ENCODE measurements around the gene HTR4. TPM values are rescaled to one million over a fixed set of nuclear protein-coding genes. Genes with fewer than 3 reads are reported as not detected.

The HTR4 gene
- total RNA-seq, 2 donors from 2014 or later, result not detected

DNA sequence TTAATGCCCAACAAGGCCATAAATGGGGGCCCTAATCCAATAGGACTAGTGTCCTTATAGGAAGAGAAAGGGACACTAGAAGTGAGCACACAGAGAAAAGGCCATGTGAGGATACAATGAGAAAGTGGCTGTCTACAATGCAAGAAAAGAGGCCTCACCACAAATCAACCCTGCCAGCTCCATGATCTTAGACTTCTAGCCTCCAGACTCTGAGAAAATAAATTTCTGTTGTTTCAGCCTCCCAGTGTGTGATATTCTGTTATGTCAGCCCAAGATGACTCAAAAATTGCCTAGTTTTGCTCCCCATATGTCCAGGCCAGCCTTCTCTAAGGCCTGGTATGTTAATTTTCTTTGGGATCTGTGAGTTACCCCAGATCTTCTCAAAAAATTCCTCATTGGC, 32.3 kb upstream of the HTR4 start:
- no peak for DNase-seq
- H3K4me1 ChIP-seq, result peaks cover 12% of the 10 kb centered on the region
- no peak overlapping the region for H3K4me3 ChIP-seq
- no peak overlapping the region for H3K27ac ChIP-seq
- intact Hi-C loops (cut with DNase I), result no loop called here
- H3K9me3 ChIP-seq, result no peaks in the 10 kb centered on the region
- no peaks in the 10 kb centered on the region for H3K36me3 ChIP-seq (replicated peaks in 1 of 2; ENCODE audit: insufficient read depth in 1 of 2, low read depth in 2 of 2)
- no peak for TF ChIP-seq POLR2A (IDR thresholded peaks at IDR 0.05)
- no peak for ATAC-seq
- H3K27me3 ChIP-seq, result no peaks in the 10 kb centered on the region

DNA sequence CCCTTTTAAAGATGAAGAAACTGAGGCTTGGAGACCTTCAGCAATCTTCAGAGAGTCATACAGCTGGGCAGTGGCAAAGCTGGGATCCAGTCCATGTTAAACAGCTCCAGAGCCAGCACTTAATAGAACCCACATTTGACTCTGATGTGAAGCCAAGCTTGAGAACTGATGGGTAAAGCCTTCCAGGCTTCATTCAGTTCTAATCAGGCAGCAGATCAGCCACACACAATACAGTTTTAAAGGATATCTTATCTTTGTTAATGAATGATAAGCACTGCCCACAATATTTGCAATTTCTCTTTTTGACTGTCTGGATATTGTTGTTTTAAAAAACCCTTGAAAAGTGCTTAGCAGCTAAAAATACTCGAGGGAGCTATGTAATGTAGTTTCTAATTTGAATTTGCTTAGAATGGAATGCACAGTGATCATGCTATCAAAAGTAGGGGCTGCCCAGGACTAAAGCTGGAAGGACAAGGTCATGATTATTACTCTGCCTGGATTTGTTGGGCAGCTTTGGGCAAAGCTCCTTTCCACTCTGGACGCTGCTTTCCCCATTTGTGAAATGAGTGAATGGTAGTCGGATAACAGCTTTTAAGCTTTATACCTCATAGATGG, 31.3 kb upstream of the HTR4 start:
- H3K4me3 ChIP-seq, result no peak overlapping the region
- no peaks in the 10 kb centered on the region for H3K9me3 ChIP-seq
- H3K4me1 ChIP-seq, result peaks cover 17% of the 10 kb centered on the region
- ATAC-seq (peak; percentile 35), DNase-seq (peak in 2 of 4 donors; percentile 3 to 9)
- H3K36me3 ChIP-seq (replicated peaks in 1 of 2; ENCODE audit: insufficient read depth in 1 of 2, low read depth in 2 of 2), result no peaks in the 10 kb centered on the region
- intact Hi-C loops (cut with DNase I), result no loop called here
- H3K27me3 ChIP-seq, result no peaks in the 10 kb centered on the region
- TF ChIP-seq POLR2A (IDR thresholded peaks at IDR 0.05), result no peak
- TF ChIP-seq, protein P1, sequence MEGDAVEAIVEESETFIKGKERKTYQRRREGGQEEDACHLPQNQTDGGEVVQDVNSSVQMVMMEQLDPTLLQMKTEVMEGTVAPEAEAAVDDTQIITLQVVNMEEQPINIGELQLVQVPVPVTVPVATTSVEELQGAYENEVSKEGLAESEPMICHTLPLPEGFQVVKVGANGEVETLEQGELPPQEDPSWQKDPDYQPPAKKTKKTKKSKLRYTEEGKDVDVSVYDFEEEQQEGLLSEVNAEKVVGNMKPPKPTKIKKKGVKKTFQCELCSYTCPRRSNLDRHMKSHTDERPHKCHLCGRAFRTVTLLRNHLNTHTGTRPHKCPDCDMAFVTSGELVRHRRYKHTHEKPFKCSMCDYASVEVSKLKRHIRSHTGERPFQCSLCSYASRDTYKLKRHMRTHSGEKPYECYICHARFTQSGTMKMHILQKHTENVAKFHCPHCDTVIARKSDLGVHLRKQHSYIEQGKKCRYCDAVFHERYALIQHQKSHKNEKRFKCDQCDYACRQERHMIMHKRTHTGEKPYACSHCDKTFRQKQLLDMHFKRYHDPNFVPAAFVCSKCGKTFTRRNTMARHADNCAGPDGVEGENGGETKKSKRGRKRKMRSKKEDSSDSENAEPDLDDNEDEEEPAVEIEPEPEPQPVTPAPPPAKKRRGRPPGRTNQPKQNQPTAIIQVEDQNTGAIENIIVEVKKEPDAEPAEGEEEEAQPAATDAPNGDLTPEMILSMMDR (IDR thresholded peaks at IDR 0.05), result no peak
- 44 to 57% methylated on average over 3 of the region's 3 CpGs for WGBS, 2 donors
- no peak overlapping the region for H3K27ac ChIP-seq

DNA sequence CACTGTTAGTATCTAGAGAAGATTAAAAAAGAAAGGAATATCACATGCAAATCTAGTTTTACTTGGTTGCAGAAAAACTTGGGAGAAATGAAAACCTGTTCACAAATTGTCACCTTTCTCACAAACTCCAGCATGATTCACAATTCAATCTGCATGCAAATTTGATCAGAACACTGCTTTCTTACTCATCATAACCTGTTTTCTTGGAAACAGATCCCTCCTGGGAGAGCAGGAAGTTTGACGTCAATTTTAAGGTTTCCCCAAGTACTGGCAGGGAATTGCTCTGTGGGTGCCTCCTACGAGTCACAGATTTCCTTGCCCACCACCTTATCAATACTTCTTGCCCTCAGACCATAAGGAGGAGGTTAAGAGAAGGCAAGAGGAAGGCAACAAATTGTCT, 30.2 kb upstream of the HTR4 start:
- H3K9me3 ChIP-seq, result no peaks in the 10 kb centered on the region
- H3K27me3 ChIP-seq, result no peaks in the 10 kb centered on the region
- WGBS, 2 donors, result 51 to 67% methylated on average over 2 of the region's 2 CpGs
- H3K4me1 ChIP-seq, result peaks cover 17% of the 10 kb centered on the region
- TF ChIP-seq POLR2A (IDR thresholded peaks at IDR 0.05), result no peak
- TF ChIP-seq, protein P1 (IDR thresholded peaks at IDR 0.05), result no peak
- no peak for ATAC-seq
- no peak for DNase-seq
- no peak overlapping the region for H3K27ac ChIP-seq
- intact Hi-C loops (cut with DNase I), result no loop called here
- H3K36me3 ChIP-seq (replicated peaks in 1 of 2; ENCODE audit: insufficient read depth in 1 of 2, low read depth in 2 of 2), result no peaks in the 10 kb centered on the region
- no peak overlapping the region for H3K4me3 ChIP-seq

DNA sequence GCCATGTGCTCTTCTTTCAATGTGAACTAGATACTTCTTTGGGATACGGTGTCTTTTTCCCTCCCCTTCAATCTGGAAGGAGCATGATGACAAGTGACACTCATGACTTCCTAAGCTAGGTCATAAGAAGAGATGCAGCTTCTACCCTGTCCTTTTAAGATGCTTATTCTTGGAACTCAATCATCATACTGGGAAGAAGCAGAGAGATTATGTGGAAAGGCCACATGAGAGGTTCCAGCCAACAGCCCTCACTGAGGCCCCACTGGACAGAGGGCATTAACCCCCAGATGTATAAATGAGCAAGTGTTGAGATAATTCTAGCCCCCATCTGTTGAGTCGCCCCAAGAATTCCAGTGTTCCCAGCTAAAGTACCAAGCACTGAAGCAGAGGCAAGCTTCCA, 29.3 kb upstream of the HTR4 start:
- WGBS, 2 donors, result 95 to 96% methylated on average over 2 of the region's 2 CpGs
- Histone ChIP-seq H3K27ac (no peak overlapping the region), H3K4me3 (no peak overlapping the region), H3K27me3 (no peaks in the 10 kb centered on the region), H3K4me1 (peaks cover 17% of the 10 kb centered on the region), H3K9me3 (no peaks in the 10 kb centered on the region), H3K36me3 (replicated peaks in 1 of 2; ENCODE audit: insufficient read depth in 1 of 2, low read depth in 2 of 2) (no peaks in the 10 kb centered on the region)
- DNase-seq (no peak), ATAC-seq (no peak)
- TF ChIP-seq POLR2A (IDR thresholded peaks at IDR 0.05), result no peak
- TF ChIP-seq, protein P1 (IDR thresholded peaks at IDR 0.05), result no peak
- intact Hi-C loops (cut with DNase I), result no loop called here

DNA sequence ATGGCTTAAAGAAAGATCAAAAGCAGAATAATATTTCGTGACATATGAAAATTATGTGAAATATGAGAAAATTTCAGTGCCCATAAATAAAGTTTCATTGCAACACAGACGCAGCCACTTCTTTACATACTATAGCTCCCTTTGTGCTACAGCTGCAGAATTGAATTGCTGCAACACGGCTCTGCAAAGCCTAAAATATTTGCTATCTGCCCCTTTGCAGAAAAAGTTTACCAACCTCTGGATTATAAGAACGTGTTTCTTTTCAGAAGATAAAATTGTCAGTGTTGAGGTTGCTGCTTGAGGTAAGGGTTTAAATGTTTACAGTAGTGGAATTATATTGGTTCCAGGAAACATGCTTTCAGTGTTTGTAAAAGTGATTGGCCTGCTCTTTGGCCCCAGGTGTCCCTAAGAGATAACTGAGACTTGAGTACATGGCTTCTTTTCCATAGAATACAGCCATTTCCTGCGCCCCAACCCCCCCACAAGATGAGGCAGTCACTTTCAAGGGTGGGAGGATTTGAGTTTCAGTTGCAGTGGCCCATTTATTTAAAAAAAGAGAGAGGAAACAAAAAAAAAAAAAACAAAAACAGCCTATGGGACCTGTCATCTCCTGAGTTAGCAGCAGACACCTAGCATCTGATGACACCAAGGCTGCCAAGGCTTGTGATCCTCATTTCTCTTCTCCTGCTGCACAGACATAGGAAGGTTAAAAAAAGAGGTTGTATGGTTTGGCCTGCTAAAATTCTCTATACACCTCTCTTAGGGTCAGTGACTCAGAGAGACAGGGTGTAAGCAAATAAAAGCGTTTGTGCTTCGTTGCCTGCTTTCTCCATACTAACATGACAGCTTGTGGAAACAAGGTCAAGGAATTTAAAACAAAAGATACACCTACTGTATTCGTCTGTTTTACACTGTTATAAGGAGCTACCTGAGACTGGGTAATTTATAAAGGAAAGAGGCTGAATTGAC, 28.0 kb upstream of the HTR4 start:
- Histone ChIP-seq H3K36me3 (replicated peaks in 1 of 2; ENCODE audit: insufficient read depth in 1 of 2, low read depth in 2 of 2) (no peaks in the 10 kb centered on the region), H3K4me3 (no peak overlapping the region), H3K27ac (no peak overlapping the region), H3K9me3 (no peaks in the 10 kb centered on the region), H3K27me3 (no peaks in the 10 kb centered on the region), H3K4me1 (peaks cover 17% of the 10 kb centered on the region)
- intact Hi-C loops (cut with DNase I), result no loop called here
- DNase-seq (no peak), ATAC-seq (no peak)
- TF ChIP-seq, protein P1 (IDR thresholded peaks at IDR 0.05), result no peak
- TF ChIP-seq POLR2A (IDR thresholded peaks at IDR 0.05), result no peak
- WGBS, 2 donors, result 41 to 50% methylated on average over 8 of the region's 8 CpGs

Measured in body of pancreas (tissue), 4 donors.